K562 (cell line): ENCODE measurements around the gene RIOX2.

Experiments
- CEBPB ChIP-seq: fragments of 450-650 bp; IDR thresholded peaks from 2 replicates; pipeline ENCODE4 v1.6.1; 2016; ENCODE audit warnings: missing genetic modification characterization, missing compliant biosample characterization
- EGR1 ChIP-seq: fragments of 450-650 bp; conservative IDR thresholded peaks from 2 replicates; pipeline ENCODE4 v1.6.1; 2017; ENCODE audit warnings: mild to moderate bottlenecking
- HNRNPL ChIP-seq: fragments of 200-400 bp; formaldehyde crosslinking; IDR thresholded peaks from 2 replicates; pipeline ENCODE4 v1.6.1; 2017; ENCODE audit warnings: low read depth, mild to moderate bottlenecking, low read length
- NR2C1 ChIP-seq, 2 experiments: fragments of 450-650 bp; IDR thresholded peaks; 2 replicates each; pipeline ENCODE4 v1.6.1; 2017; ENCODE audit warnings: mild to moderate bottlenecking in 2 of 2, antibody characterized with exemption in 1 of 2, inconsistent platforms in 1 of 2, missing compliant biosample characterization in 1 of 2, missing genetic modification characterization in 1 of 2
- POLR2AphosphoS5 ChIP-seq: IDR thresholded peaks from 2 replicates; pipeline ENCODE4 v1.6.1; 2011; ENCODE audit warnings: mild to moderate bottlenecking, low read depth, low read length, moderate library complexity; ENCODE audit not compliant: control insufficient read depth, insufficient read depth
- ZFP36 ChIP-seq: fragments of 150-350 bp; IDR thresholded peaks from 2 replicates; pipeline ENCODE4 v1.6.1; 2018; ENCODE audit warnings: low read length, low read depth; ENCODE audit not compliant: partially characterized antibody
- ZKSCAN1 ChIP-seq: fragments of 150-350 bp; IDR thresholded peaks from 2 replicates; pipeline ENCODE4 v1.6.1; 2016; ENCODE audit warnings: low read depth, low read length
- ZNF24 ChIP-seq: fragments of 450-650 bp; IDR thresholded peaks from 2 replicates; pipeline ENCODE4 v1.6.1; 2016
- TF ChIP-seq, protein P1 (sequence below), 3 experiments: IDR thresholded peaks in 2 of 3; conservative IDR thresholded peaks in 1 of 3; 2 replicates each; pipeline ENCODE4 v1.5.1; 2011 to 2012; ENCODE audit warnings: low read length in 3 of 3, mild to moderate bottlenecking in 3 of 3, control low read depth in 2 of 3, improper control_type of control experiment in 1 of 3, inconsistent platforms in 1 of 3, low read depth in 1 of 3, mixed read lengths in 1 of 3, moderate library complexity in 1 of 3; ENCODE audit not compliant: insufficient read depth in 2 of 3
- TF ChIP-seq, protein P2 (sequence below): fragments of 200-800 bp; sonication (Bioruptor generic); IDR thresholded peaks from 2 replicates; pipeline ENCODE4 v1.6.1; 2017; ENCODE audit warnings: missing genetic modification characterization, missing compliant biosample characterization
- TF ChIP-seq, protein P3 (sequence below): sonication (generic); formaldehyde crosslinking; IDR thresholded peaks from 2 replicates; pipeline ENCODE4 v1.8.0; 2023; ENCODE audit warnings: mild to moderate bottlenecking, missing genetic modification reagents

GRCh38 chr3:97931218-97931617, 41.0 kb downstream of the RIOX2 start:
- TF ChIP-seq, protein P1, sequence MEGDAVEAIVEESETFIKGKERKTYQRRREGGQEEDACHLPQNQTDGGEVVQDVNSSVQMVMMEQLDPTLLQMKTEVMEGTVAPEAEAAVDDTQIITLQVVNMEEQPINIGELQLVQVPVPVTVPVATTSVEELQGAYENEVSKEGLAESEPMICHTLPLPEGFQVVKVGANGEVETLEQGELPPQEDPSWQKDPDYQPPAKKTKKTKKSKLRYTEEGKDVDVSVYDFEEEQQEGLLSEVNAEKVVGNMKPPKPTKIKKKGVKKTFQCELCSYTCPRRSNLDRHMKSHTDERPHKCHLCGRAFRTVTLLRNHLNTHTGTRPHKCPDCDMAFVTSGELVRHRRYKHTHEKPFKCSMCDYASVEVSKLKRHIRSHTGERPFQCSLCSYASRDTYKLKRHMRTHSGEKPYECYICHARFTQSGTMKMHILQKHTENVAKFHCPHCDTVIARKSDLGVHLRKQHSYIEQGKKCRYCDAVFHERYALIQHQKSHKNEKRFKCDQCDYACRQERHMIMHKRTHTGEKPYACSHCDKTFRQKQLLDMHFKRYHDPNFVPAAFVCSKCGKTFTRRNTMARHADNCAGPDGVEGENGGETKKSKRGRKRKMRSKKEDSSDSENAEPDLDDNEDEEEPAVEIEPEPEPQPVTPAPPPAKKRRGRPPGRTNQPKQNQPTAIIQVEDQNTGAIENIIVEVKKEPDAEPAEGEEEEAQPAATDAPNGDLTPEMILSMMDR (IDR thresholded peaks at IDR 0.05 in 2 of 3, conservative IDR thresholded peaks at IDR 0.05 in 1 of 3; ENCODE audit: insufficient read depth in 2 of 3, low read depth in 1 of 3, low read length in 3 of 3): no peak
- TF ChIP-seq HNRNPL (no peak), ZNF24 (no peak), EGR1 (no peak), NR2C1 (IDR thresholded peaks at IDR 0.05) (no peak), NR2C1 (tag; IDR thresholded peaks at IDR 0.05) (no peak), POLR2AphosphoS5 (no peak), ZKSCAN1 (no peak), CEBPB (tag) (no peak), ZFP36 (no peak)
- TF ChIP-seq, protein P2, sequence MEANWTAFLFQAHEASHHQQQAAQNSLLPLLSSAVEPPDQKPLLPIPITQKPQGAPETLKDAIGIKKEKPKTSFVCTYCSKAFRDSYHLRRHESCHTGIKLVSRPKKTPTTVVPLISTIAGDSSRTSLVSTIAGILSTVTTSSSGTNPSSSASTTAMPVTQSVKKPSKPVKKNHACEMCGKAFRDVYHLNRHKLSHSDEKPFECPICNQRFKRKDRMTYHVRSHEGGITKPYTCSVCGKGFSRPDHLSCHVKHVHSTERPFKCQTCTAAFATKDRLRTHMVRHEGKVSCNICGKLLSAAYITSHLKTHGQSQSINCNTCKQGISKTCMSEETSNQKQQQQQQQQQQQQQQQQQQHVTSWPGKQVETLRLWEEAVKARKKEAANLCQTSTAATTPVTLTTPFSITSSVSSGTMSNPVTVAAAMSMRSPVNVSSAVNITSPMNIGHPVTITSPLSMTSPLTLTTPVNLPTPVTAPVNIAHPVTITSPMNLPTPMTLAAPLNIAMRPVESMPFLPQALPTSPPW (CRISPR knock-in tag): no peak
- TF ChIP-seq, protein P3, sequence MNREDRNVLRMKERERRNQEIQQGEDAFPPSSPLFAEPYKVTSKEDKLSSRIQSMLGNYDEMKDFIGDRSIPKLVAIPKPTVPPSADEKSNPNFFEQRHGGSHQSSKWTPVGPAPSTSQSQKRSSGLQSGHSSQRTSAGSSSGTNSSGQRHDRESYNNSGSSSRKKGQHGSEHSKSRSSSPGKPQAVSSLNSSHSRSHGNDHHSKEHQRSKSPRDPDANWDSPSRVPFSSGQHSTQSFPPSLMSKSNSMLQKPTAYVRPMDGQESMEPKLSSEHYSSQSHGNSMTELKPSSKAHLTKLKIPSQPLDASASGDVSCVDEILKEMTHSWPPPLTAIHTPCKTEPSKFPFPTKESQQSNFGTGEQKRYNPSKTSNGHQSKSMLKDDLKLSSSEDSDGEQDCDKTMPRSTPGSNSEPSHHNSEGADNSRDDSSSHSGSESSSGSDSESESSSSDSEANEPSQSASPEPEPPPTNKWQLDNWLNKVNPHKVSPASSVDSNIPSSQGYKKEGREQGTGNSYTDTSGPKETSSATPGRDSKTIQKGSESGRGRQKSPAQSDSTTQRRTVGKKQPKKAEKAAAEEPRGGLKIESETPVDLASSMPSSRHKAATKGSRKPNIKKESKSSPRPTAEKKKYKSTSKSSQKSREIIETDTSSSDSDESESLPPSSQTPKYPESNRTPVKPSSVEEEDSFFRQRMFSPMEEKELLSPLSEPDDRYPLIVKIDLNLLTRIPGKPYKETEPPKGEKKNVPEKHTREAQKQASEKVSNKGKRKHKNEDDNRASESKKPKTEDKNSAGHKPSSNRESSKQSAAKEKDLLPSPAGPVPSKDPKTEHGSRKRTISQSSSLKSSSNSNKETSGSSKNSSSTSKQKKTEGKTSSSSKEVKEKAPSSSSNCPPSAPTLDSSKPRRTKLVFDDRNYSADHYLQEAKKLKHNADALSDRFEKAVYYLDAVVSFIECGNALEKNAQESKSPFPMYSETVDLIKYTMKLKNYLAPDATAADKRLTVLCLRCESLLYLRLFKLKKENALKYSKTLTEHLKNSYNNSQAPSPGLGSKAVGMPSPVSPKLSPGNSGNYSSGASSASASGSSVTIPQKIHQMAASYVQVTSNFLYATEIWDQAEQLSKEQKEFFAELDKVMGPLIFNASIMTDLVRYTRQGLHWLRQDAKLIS (CRISPR knock-in tag): no peak
